Activated naive CD8-positive, alpha-beta T cell (primary cell): ENCODE results near the gene PPIL6.

ENCODE experiments used
- H3K27ac Mint-ChIP-seq: one replicate; pipeline ENCODE4 v1.8.0; 2021; ENCODE audit warnings: mixed read lengths
- H3K27me3 Mint-ChIP-seq: one replicate; pipeline ENCODE4 v1.8.0; 2021; ENCODE audit warnings: mixed read lengths
- H3K36me3 Mint-ChIP-seq: one replicate; pipeline ENCODE4 v1.8.0; 2021; ENCODE audit warnings: mixed read lengths
- H3K4me1 Mint-ChIP-seq: one replicate; pipeline ENCODE4 v1.8.0; 2021; ENCODE audit warnings: low read depth, mixed read lengths
- H3K4me3 Mint-ChIP-seq: one replicate; pipeline ENCODE4 v1.8.0; 2021; ENCODE audit warnings: mild to moderate bottlenecking, mixed read lengths
- H3K9me3 Mint-ChIP-seq: one replicate; pipeline ENCODE4 v1.8.0; 2021; ENCODE audit warnings: low read depth, mixed read lengths

PPIL6 gene

DNA sequence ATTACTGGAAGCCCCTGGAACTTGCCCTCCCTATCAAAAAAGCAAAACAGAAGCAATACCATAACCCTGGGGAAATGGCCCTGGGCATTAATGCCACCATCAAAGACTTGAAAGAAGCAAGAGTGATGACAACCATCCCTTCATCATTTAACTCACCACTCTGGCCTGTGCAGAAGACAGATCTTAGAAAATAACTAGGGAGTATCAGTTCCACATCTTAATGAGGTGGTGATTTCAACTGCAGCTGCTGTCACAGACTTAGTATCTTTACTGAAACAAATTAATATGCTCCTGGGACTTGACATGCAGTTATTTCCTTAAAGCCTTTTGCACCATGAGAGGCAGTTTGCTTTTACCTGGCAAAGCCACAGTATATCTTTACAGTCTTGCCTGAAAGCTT, 82.2 kb downstream of the PPIL6 start:
- peaks cover 59% of the 10 kb centered on the region for H3K36me3 Mint-ChIP-seq
- H3K9me3 Mint-ChIP-seq: no peaks in the 10 kb centered on the region
- H3K4me1 Mint-ChIP-seq: peaks cover 12% of the 10 kb centered on the region
- H3K27ac Mint-ChIP-seq: no peak overlapping the region
- H3K27me3 Mint-ChIP-seq: no peaks in the 10 kb centered on the region
- H3K4me3 Mint-ChIP-seq: no peak overlapping the region

DNA sequence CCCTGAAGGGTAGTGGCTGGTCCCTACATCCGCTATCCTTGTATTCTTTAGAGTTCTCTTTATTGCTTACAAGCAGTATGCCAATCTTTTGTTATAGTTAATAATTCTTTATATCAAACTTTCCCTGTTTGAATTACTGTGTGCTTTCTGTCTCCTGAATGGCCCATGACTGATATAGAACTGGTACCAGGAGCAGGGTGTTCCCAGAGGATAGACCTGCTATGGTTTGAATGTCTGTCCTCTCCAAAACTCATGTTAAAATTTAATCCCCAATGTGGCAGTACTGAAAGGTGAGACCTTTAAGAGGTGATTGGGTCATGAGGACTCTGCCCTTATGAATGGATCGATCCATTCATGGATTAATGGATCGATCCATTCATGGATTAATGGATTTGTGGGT, 84.2 kb downstream of the PPIL6 start:
- peaks cover 62% of the 10 kb centered on the region for H3K36me3 Mint-ChIP-seq
- no peak overlapping the region for H3K27ac Mint-ChIP-seq
- H3K9me3 Mint-ChIP-seq: no peaks in the 10 kb centered on the region
- peaks cover 12% of the 10 kb centered on the region for H3K4me1 Mint-ChIP-seq
- no peak overlapping the region for H3K4me3 Mint-ChIP-seq
- H3K27me3 Mint-ChIP-seq: no peaks in the 10 kb centered on the region

DNA sequence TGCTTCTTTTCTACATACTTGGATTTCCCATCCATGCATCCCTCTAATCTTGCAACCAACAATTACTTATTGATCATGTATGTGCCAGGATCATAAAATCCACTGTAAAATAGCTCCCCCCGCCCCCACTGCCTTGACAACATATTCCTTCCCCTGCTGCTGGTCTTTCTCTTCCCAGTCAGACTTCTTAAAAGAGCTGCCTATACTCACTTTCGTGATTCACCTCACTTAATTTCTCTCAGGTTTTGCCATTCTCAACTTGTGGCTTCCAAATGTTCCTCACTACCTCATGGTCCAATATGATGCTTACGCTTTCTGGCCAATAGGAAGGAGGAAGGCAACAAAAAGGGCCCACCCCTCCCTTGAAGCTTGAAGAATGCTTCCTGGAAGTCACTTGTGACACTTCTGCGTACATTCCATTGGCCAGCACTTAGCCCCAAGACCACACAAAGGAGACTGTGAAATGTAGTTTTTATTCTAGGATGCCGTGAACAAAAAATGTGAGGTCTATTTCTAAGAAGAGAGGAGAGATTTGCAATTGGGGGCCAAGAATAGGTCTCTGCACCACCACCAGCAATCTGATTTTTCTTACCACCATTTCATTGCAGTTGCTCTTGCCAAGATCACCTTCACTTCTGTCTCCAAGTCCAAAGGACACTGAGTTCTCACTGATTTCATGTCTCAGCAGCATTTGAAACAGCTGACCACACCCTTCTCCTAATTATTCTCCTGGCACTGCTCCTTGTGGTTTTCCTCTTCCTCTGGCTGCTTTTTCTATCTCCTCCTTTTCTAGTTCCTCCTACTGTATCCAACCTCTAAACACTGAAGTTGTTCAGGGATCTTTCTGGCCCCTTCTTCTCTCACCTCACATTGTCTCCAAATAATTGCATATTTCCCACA, 88.9 kb downstream of the PPIL6 start:
- no peaks in the 10 kb centered on the region for H3K9me3 Mint-ChIP-seq
- H3K36me3 Mint-ChIP-seq: peaks cover 28% of the 10 kb centered on the region
- no peaks in the 10 kb centered on the region for H3K27me3 Mint-ChIP-seq
- no peak overlapping the region for H3K4me3 Mint-ChIP-seq
- peaks cover 10% of the 10 kb centered on the region for H3K4me1 Mint-ChIP-seq
- no peak overlapping the region for H3K27ac Mint-ChIP-seq

DNA sequence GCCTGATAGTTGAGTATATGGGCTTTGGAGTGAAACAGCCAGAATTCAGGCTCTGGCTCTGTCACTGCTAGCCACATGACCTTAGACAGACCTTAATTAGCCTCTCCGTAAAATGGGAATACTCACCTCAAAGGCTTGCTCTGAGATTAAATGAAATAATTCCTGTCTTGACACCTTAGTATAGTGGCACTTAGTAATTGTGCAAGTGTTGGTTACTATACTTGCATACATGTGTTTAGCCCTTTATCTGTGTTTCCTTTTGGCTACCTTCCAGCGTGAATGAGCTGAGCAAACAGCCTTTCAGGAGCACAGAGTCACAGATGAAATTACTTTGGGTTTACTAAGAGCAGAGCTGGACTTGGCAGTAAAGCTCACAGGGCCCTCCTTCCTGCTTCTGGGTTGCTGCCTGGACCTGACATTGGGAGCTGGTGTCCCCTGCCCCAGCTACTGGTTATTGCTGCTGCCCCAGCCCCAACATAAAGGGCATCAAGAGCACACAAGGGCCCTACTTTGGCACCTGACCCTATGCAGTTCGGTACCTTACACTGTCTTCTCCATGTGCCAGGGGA, 90.9 kb downstream of the PPIL6 start:
- H3K4me3 Mint-ChIP-seq: no peak overlapping the region
- peaks cover 18% of the 10 kb centered on the region for H3K36me3 Mint-ChIP-seq
- H3K27ac Mint-ChIP-seq: no peak overlapping the region
- no peaks in the 10 kb centered on the region for H3K27me3 Mint-ChIP-seq
- H3K9me3 Mint-ChIP-seq: no peaks in the 10 kb centered on the region
- H3K4me1 Mint-ChIP-seq: peaks cover 10% of the 10 kb centered on the region

DNA sequence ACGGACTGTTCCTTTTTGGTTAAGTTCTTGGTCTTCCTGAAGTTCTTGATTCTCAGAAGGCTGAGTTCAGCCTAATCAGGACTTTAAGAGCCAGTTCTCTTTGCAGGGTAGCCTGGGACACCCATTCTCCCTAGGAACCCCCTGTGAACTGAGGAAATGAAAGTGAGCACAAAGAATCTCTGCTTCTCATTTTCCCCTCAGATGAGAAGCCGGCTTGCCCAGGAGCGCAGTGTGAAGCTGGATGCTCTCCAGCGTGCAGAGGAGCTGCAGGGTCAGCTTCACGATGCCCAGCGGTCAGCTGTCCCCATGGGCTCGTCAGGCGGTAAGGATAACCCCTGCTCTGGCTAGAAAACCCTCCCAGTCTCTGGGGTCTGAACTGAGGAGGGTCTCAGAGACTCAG, 92.2 kb downstream of the PPIL6 start:
- Mint-ChIP-seq H3K36me3 (peaks cover 14% of the 10 kb centered on the region), H3K9me3 (no peaks in the 10 kb centered on the region), H3K4me1 (peaks cover 10% of the 10 kb centered on the region), H3K27me3 (no peaks in the 10 kb centered on the region), H3K4me3 (no peak overlapping the region), H3K27ac (no peak overlapping the region)

DNA sequence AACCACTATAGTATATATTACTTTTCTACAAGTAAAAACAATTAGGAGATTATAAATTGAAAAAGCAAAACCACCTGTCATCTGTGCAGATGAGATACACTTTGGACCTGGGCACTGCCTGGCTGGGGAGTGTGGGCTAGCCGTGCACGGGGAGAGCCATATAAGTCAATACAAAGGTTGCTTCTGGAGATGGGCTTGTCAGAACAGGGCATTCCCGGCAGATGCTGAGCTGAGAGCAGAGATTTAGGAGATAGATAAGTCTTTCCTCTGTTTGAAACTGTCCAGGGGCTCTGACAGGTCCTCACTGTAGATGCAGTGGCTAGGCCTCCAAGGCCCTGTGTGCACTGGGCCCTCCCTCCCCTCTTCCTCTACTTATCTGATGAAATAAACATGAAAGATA, 92.6 kb downstream of the PPIL6 start:
- Mint-ChIP-seq H3K9me3 (no peaks in the 10 kb centered on the region), H3K27ac (no peak overlapping the region), H3K27me3 (no peaks in the 10 kb centered on the region), H3K4me3 (no peak overlapping the region), H3K4me1 (peaks cover 10% of the 10 kb centered on the region), H3K36me3 (peaks cover 11% of the 10 kb centered on the region)

DNA sequence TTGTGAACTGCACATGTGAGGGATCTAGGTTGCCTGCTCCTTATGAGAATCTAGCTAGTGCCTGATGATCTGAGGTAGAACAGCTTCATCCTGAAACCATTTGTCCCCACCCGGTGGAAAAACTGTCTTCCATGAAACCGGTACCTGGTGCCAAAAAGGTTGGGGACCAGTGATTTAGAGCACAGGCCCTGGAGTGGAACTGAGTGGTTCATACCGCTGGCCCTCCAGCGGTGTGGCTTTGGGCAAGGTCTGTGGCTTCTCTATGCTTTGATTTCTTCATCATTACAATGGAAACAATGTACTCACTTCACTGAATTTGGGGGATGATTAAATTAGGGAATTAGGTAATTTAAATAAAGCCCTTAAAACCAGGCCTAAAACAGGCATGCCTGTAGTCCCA, 94.4 kb downstream of the PPIL6 start:
- no peaks in the 10 kb centered on the region for H3K9me3 Mint-ChIP-seq
- H3K4me1 Mint-ChIP-seq: peaks cover 3% of the 10 kb centered on the region
- no peaks in the 10 kb centered on the region for H3K27me3 Mint-ChIP-seq
- peaks cover 2% of the 10 kb centered on the region for H3K36me3 Mint-ChIP-seq
- no peak overlapping the region for H3K4me3 Mint-ChIP-seq
- no peak overlapping the region for H3K27ac Mint-ChIP-seq

DNA sequence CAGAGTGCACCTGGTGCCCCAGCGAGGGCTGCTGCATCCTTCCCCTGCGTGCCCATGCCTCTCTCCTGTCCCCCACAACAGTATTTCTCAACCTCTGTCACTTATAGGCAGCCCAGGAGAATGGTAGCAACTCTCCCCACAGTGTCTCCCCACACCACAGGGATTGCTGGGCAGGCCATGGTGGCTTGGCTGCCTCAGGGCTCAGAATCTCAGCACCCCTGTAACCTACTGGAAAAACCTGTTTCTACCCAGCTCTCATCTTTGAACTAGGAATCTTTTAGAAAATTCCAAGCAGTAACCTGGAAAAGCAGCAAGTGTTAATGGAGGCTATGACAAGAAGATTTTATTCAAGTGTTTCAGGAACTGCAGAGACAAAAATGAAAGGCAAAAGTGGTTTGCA, 96.2 kb downstream of the PPIL6 start:
- Mint-ChIP-seq H3K27me3 (no peaks in the 10 kb centered on the region), H3K4me1 (no peaks in the 10 kb centered on the region), H3K36me3 (no peaks in the 10 kb centered on the region), H3K27ac (no peak overlapping the region), H3K4me3 (no peak overlapping the region), H3K9me3 (no peaks in the 10 kb centered on the region)

DNA sequence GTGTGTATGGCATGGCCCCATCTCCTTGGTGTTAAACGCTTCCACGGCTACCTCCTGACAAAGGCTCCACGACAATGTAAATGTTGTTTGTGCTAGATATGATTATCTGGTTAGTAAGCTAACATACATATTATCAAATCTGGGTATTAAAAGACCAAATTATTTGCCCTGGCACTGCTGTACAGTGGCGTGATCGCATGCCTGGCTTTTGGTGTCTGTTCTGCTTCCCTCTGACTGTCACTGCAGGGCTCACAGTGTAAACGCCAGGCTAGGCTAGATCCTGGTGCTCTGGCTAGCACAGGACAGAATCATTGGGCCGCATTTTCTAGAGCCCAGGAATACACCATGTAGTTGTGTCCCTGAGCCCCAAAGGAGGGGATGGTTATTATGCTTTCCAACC, 96.9 kb downstream of the PPIL6 start:
- Mint-ChIP-seq H3K27ac (no peak overlapping the region), H3K4me3 (no peak overlapping the region), H3K36me3 (no peaks in the 10 kb centered on the region)

DNA sequence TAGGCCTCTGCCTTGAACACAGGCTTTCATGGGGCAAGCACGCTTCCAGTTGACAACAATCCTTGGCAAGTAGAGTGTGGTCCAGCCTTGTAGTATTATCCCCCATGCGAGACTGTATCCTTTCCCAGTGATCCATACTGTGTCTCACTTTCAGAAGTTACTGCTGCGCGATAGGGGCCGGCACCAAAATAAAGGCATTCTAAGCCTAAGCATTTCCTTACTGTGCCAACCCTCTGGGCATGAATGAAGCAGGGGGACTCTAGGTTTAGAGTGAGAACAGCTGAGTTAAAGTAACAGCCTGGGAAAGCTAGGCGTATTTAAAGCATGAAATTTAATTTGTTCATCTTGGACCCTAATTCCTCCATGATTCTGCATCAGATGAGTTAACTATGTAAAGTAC, 97.5 kb downstream of the PPIL6 start:
- H3K4me3 Mint-ChIP-seq: no peak overlapping the region

More for the DNA sequence above, 96.9 kb downstream of the PPIL6 start:
- Mint-ChIP-seq H3K27me3 (no peaks in the 10 kb centered on the region), H3K4me1 (no peaks in the 10 kb centered on the region), H3K9me3 (no peaks in the 10 kb centered on the region)

DNA sequence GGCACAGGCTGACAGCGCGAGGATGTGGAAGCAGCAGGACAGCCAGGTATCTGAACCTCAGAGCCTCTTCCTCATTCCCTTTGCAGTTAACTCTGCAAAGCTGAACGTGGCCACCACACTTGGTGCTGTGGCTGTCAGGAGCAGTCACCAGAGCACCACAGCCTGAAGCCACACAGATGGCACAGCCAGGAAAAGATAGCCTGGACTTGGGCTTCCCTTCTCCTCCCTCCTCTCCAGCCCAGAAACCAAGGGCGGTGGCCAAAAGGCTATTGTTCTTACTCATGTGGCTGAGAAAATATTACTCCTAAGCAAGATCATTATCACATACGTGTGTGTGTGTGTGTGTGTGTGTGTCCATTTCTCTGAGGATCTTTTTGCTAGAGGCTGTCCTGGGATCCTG, 97.9 kb downstream of the PPIL6 start:
- H3K27ac Mint-ChIP-seq: no peak overlapping the region
- H3K27me3 Mint-ChIP-seq: no peaks in the 10 kb centered on the region
- H3K4me1 Mint-ChIP-seq: no peaks in the 10 kb centered on the region
- no peaks in the 10 kb centered on the region for H3K9me3 Mint-ChIP-seq
- H3K36me3 Mint-ChIP-seq: no peaks in the 10 kb centered on the region
- H3K4me3 Mint-ChIP-seq: no peak overlapping the region

More for the DNA sequence above, 97.5 kb downstream of the PPIL6 start:
- Mint-ChIP-seq H3K9me3 (no peaks in the 10 kb centered on the region), H3K27ac (no peak overlapping the region), H3K4me1 (no peaks in the 10 kb centered on the region), H3K27me3 (no peaks in the 10 kb centered on the region), H3K36me3 (no peaks in the 10 kb centered on the region)

DNA sequence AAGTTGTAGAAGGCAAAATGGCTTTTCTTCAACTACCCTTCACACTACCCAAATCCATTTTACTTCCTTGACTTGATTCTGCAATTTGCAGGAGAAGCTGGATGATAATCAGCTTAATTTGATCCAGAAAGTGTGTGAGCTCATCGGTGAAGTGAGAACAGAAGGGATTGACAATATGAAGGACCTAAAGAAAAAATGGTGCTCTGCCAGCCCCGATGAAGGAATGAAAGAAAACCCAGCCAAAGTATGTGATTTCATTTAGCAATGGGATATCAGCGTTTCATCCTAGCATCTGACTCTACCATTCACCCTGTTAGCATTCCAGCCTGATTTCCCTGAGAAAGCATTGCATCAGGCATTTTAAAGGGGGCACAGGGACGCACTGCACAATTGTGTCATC, 99.6 kb downstream of the PPIL6 start:
- no peaks in the 10 kb centered on the region for H3K27me3 Mint-ChIP-seq
- H3K4me3 Mint-ChIP-seq: no peak overlapping the region
- no peak overlapping the region for H3K27ac Mint-ChIP-seq

More for the DNA sequence above, 99.6 kb downstream of the PPIL6 start:
- Mint-ChIP-seq H3K9me3 (no peaks in the 10 kb centered on the region), H3K4me1 (no peaks in the 10 kb centered on the region), H3K36me3 (no peaks in the 10 kb centered on the region)
